DOHH2 (cell line): ENCODE data around the gene CCDC6.

Source experiments
- H3F3A ChIP-seq: fragments of 200-600 bp; sonication (generic), shearing (Covaris generic); 2 replicates; pipeline ENCODE4 v1.6.0; 2016; ENCODE audit warnings: antibody characterized with exemption, mild to moderate bottlenecking; ENCODE audit not compliant: control insufficient read depth, insufficient read depth
- H3K27ac ChIP-seq: fragments of 200-600 bp; sonication (generic); 2 replicates; pipeline ENCODE4 v1.5.1; 2014; ENCODE audit warnings: low read depth, mild to moderate bottlenecking, low read length, moderate library complexity
- H3K27me3 ChIP-seq: fragments of 200-600 bp; sonication (generic); 2 replicates; pipeline ENCODE4 v1.6.1; 2014; ENCODE audit warnings: mild to moderate bottlenecking, low read length, mixed read lengths; ENCODE audit not compliant: control insufficient read depth
- H3K36me3 ChIP-seq: fragments of 200-600 bp; sonication (generic); 2 replicates; pipeline ENCODE4 v1.6.1; 2014; ENCODE audit warnings: mild to moderate bottlenecking, low read length, moderate library complexity, mixed read lengths; ENCODE audit not compliant: control insufficient read depth
- H3K4me1 ChIP-seq: fragments of 200-600 bp; sonication (generic); 2 replicates; pipeline ENCODE4 v1.6.1; 2014; ENCODE audit warnings: mild to moderate bottlenecking, low read length, mixed read lengths; ENCODE audit not compliant: control insufficient read depth
- H3K4me2 ChIP-seq: fragments of 200-600 bp; sonication (generic); 2 replicates; pipeline ENCODE4 v1.6.0; 2014; ENCODE audit warnings: mild to moderate bottlenecking, low read length, moderate library complexity
- H3K4me3 ChIP-seq: fragments of 200-600 bp; sonication (generic); 2 replicates; pipeline ENCODE4 v1.5.1; 2014; ENCODE audit warnings: mild to moderate bottlenecking, low read length, mixed read lengths
- H3K79me2 ChIP-seq: fragments of 200-600 bp; sonication (generic); 2 replicates; pipeline ENCODE4 v1.6.1; 2014; ENCODE audit warnings: mild to moderate bottlenecking, low read length, mixed read lengths; ENCODE audit not compliant: control insufficient read depth
- H3K9me2 ChIP-seq: fragments of 200-600 bp; sonication (generic); replicated peaks from 2 replicates; pipeline ENCODE4 v1.6.1; 2014; ENCODE audit warnings: mild to moderate bottlenecking, low read length, mixed read lengths; ENCODE audit not compliant: control insufficient read depth
- H3K9me3 ChIP-seq: fragments of 200-600 bp; sonication (generic); 2 replicates; pipeline ENCODE4 v1.6.1; 2014; ENCODE audit warnings: antibody characterized with exemption, low read length, mixed read lengths; ENCODE audit not compliant: control insufficient read depth, insufficient read depth
- H4K20me1 ChIP-seq: fragments of 200-600 bp; sonication (generic); 2 replicates; pipeline ENCODE4 v1.6.0; 2014; ENCODE audit warnings: low read depth, mild to moderate bottlenecking, antibody characterized with exemption, low read length, moderate library complexity; ENCODE audit not compliant: control insufficient read depth, insufficient read depth
- CTCF ChIP-seq: fragments of 200-600 bp; sonication (generic); IDR thresholded peaks from one replicate; pipeline ENCODE4 v1.5.1; 2014; ENCODE audit warnings: antibody characterized with exemption, mild to moderate bottlenecking, low read depth, low read length; ENCODE audit not compliant: poor library complexity, severe bottlenecking
- EZH2phosphoT487 ChIP-seq: fragments of 200-600 bp; sonication (generic); IDR thresholded peaks from 2 replicates; pipeline ENCODE4 v1.6.1; 2017; ENCODE audit warnings: borderline replicate concordance, mild to moderate bottlenecking, antibody characterized with exemption, low read length, moderate library complexity, mixed read lengths

Gene CCDC6

DNA sequence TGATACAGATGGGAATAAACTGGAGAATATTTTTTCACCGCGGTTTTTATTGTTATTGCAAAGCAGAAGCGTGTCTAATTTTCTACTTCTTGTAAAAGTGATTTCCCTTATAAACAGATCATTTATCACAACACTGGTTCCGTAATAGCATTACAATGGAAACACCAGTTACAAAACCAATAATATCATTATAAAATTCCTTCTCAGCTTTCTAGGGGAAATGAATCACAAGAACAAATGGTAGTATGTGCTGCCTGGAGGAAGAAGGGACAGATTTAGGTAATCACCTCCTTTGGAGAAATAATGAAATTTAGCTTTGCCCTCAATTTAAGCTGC is 2.4 kb upstream of the CCDC6 start:
- Histone ChIP-seq H3K9me3 (peaks cover 6% of the 10 kb centered on the region; the same call in 1 of the 2 replicates), H3K4me3 (peak overlapping the region; percentile 95), H3F3A (peaks cover 11% of the 10 kb centered on the region), H3K27me3 (no peaks in the 10 kb centered on the region), H4K20me1 (peaks cover 13% of the 10 kb centered on the region), H3K4me1 (peaks cover 34% of the 10 kb centered on the region), H3K27ac (peak overlapping the region; percentile 74; the same call in 1 of the 2 replicates), H3K79me2 (peaks cover 30% of the 10 kb centered on the region), H3K9me2 (no peaks in the 10 kb centered on the region), H3K36me3 (peaks cover 17% of the 10 kb centered on the region), H3K4me2 (peak overlapping the region; percentile 94)
- TF ChIP-seq CTCF (no peak), EZH2phosphoT487 (no peak)

GRCh38 chr10:59907918-59908807 is 1.8 kb upstream of the CCDC6 start:
- Histone ChIP-seq H3K4me1 (peaks cover 36% of the 10 kb centered on the region), H3K9me2 (no peaks in the 10 kb centered on the region), H3K4me2 (peak overlapping the region; percentile 94), H3K9me3 (peaks cover 3% of the 10 kb centered on the region; the same call in 1 of the 2 replicates), H4K20me1 (peaks cover 13% of the 10 kb centered on the region), H3K27me3 (no peaks in the 10 kb centered on the region), H3K4me3 (peak overlapping the region; percentile 95), H3F3A (peaks cover 11% of the 10 kb centered on the region), H3K27ac (peak overlapping the region; percentile 74), H3K79me2 (peaks cover 37% of the 10 kb centered on the region), H3K36me3 (peaks cover 21% of the 10 kb centered on the region)
- TF ChIP-seq CTCF (no peak), EZH2phosphoT487 (no peak)

DNA sequence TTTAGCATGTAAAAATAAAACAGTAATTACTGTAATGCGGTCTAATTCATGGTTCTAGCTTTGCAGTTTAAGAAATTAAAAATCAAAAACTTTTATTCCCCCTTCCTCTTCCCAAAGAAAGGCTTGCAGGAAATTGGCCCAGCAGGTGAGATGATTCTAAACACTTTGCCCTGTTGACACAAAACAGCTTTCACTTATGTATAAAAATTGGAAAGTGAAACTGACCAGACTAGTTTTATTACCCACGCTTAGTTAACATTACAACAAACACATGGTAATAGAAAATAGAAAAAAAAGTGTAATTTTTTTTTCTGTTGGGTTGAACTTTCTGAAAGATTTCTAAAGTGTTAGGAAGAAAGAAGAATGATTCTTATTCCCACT is 1.2 kb upstream of the CCDC6 start:
- Histone ChIP-seq H3K27me3 (no peaks in the 10 kb centered on the region), H3K4me1 (peaks cover 41% of the 10 kb centered on the region), H4K20me1 (peaks cover 18% of the 10 kb centered on the region), H3K9me3 (no peaks in the 10 kb centered on the region), H3F3A (peaks cover 11% of the 10 kb centered on the region), H3K27ac (peak overlapping the region; percentile 74), H3K4me3 (peak overlapping the region; percentile 95), H3K9me2 (no peaks in the 10 kb centered on the region), H3K79me2 (peaks cover 43% of the 10 kb centered on the region), H3K36me3 (peaks cover 28% of the 10 kb centered on the region), H3K4me2 (peak overlapping the region; percentile 94)
- TF ChIP-seq CTCF (no peak), EZH2phosphoT487 (no peak)
